Upper lobe of left lung (tissue), 6 donors: Measurements from ENCODE around the gene RFT1. TPM values are rescaled to one million over a fixed set of nuclear protein-coding genes. Genes with fewer than 3 reads are reported as not detected.

Source experiments
- ATAC-seq, 2 donors: fragments of 200-7000 bp; cut with Tn5 transposase; one replicate each; pipeline ENCODE4 v1.9.1; 2022; ENCODE audit warnings: mild to moderate bottlenecking in 2 of 2, moderate library complexity in 2 of 2; ENCODE audit not compliant: low FRiP score in 2 of 2
- DNase-seq, 2 donors: peaks; one replicate each; pipeline ENCODE4 v3.0.0-alpha.2; 2019 to 2020
- H3K27ac ChIP-seq, 4 donors: fragments of 200-600 bp; sonication (generic); one replicate each; pipeline ENCODE4 v1.5.1; 2016 to 2019
- H3K27me3 ChIP-seq, 4 donors: fragments of 200-600 bp; sonication (generic); one replicate each; pipeline ENCODE4 v1.5.1; 2017 to 2019
- H3K36me3 ChIP-seq, 4 donors: fragments of 200-600 bp; sonication (generic); one replicate each; pipeline ENCODE4 v1.5.1; 2016 to 2019
- H3K4me1 ChIP-seq, 4 donors: fragments of 200-600 bp; sonication (generic); one replicate each; pipeline ENCODE4 v1.5.1; 2018 to 2019
- H3K4me3 ChIP-seq, 4 donors: fragments of 200-600 bp; sonication (generic); one replicate each; pipeline ENCODE4 v1.5.1; 2017 to 2019; ENCODE audit warnings: mild to moderate bottlenecking in 2 of 4, moderate library complexity in 1 of 4
- H3K9me3 ChIP-seq, 4 donors: fragments of 200-600 bp; sonication (generic); one replicate each; pipeline ENCODE4 v1.5.1; 2018 to 2019
- CTCF ChIP-seq, 6 experiments: fragments of 450-650 bp in 4 of 6; fragments of 200-600 bp in 2 of 6; sonication (generic) in 2 of 6; IDR thresholded peaks; one replicate each; pipeline ENCODE4 v1.5.1; 2016 to 2019; ENCODE audit warnings: antibody characterized with exemption in 6 of 6
- EP300 ChIP-seq, 4 donors: sonication (generic); formaldehyde crosslinking; IDR thresholded peaks; one replicate each; pipeline ENCODE4 v1.5.1; 2017; ENCODE audit warnings: antibody characterized with exemption in 4 of 4, control low read depth in 2 of 4
- POLR2A ChIP-seq, 4 donors: fragments of 450-650 bp; IDR thresholded peaks; one replicate each; pipeline ENCODE4 v1.5.1; 2016 to 2017; ENCODE audit warnings: antibody characterized with exemption in 4 of 4, mild to moderate bottlenecking in 2 of 4
- POLR2AphosphoS5 ChIP-seq, 2 donors: sonication (generic); formaldehyde crosslinking; IDR thresholded peaks; one replicate each; pipeline ENCODE4 v1.5.1; 2017; ENCODE audit warnings: antibody characterized with exemption in 2 of 2
- WGBS, 2 donors: methylation state at CpG; one replicate each; pipeline ENCODE4 v1.1.5; 2017 to 2018; 5-methylcytosine and 5-hydroxymethylcytosine counted together
- total RNA-seq, 6 donors: library from RNA; depleted of rRNA in 4 of 6; stranded (reverse); fragments of >200 nt in 4 of 6; gene quantifications; one replicate each; pipeline versions ENCODE4 v1.1.0 to v1.2.1, GENCODE V29; 2016 to 2021
- donor health status: DM: no; HTN: no; CAD: no; lungs with moderate emphysema.
- donor health status: DM: no; HTN: yes; CAD: no; lungs with severe emphysema.

The RFT1 gene
- total RNA-seq, 6 donors from 2014 or later: 5.1 to 19.9 (median 12.8) TPM

GRCh38 chr3:53157974-53158580, 27.8 kb upstream of the RFT1 start:
- 60 to 66% methylated on average over 3 of the region's 3 CpGs for WGBS, 2 donors
- no peak for DNase-seq
- no peak for ATAC-seq
- no peaks in the 10 kb centered on the region for H3K9me3 ChIP-seq
- no peaks in the 10 kb centered on the region for H3K36me3 ChIP-seq
- H3K4me1 ChIP-seq: peaks cover 15 to 84% (median 65%) of the 10 kb centered on the region in 4 donors
- H3K27ac ChIP-seq: peak overlapping the region in 2 of 4 donors; percentile 8 to 99
- no peak overlapping the region for H3K4me3 ChIP-seq
- TF ChIP-seq POLR2AphosphoS5 (IDR thresholded peaks at IDR 0.05) (no peak), EP300 (IDR thresholded peaks at IDR 0.05) (no peak), CTCF (IDR thresholded peaks at IDR 0.05) (no peak), POLR2A (IDR thresholded peaks at IDR 0.05) (no peak)
- no peaks in the 10 kb centered on the region for H3K27me3 ChIP-seq

GRCh38 chr3:53156368-53156834, 26.2 kb upstream of the RFT1 start:
- Histone ChIP-seq H3K27ac (peak overlapping the region; percentile 10 to 99 (median 49)), H3K9me3 (no peaks in the 10 kb centered on the region), H3K27me3 (no peaks in the 10 kb centered on the region), H3K4me3 (peak overlapping the region in 2 of 4 donors; percentile 23 to 27), H3K36me3 (no peaks in the 10 kb centered on the region), H3K4me1 (peaks cover 15 to 83% (median 65%) of the 10 kb centered on the region in 4 donors)
- TF ChIP-seq POLR2AphosphoS5 (IDR thresholded peaks at IDR 0.05) (peak in 1 of 2 donors; percentile 14), EP300 (IDR thresholded peaks at IDR 0.05) (no peak), CTCF (IDR thresholded peaks at IDR 0.05) (no peak), POLR2A (IDR thresholded peaks at IDR 0.05) (peak in 2 of 4 donors; percentile 22 to 71)
- DNase-seq (peak in 1 of 2 donors; percentile 88), ATAC-seq (no peak)
- WGBS, 2 donors: 6 to 27% methylated on average over 5 to 31 of the region's 36 CpGs

GRCh38 chr3:53155760-53156159, 25.5 kb upstream of the RFT1 start:
- DNase-seq: peak in 1 of 2 donors; percentile 91
- H3K27ac ChIP-seq: peak overlapping the region; percentile 61 to 99 (median 69)
- peak; percentile 6 to 88 for ATAC-seq

GRCh38 chr3:53154881-53155285, 24.6 kb upstream of the RFT1 start:
- 50 to 60% methylated on average over 1 to 4 of the region's 4 CpGs for WGBS, 2 donors
- ATAC-seq (peak in 1 of 2 donors; percentile 63), DNase-seq (peak in 1 of 2 donors; percentile 70)
- Histone ChIP-seq H3K36me3 (no peaks in the 10 kb centered on the region), H3K9me3 (no peaks in the 10 kb centered on the region), H3K27me3 (no peaks in the 10 kb centered on the region), H3K4me3 (no peak overlapping the region), H3K27ac (peak overlapping the region; percentile 61 to 99 (median 69)), H3K4me1 (peaks cover 13 to 89% (median 72%) of the 10 kb centered on the region in 4 donors)
- TF ChIP-seq POLR2AphosphoS5 (IDR thresholded peaks at IDR 0.05) (peak in 1 of 2 donors; percentile 36), EP300 (IDR thresholded peaks at IDR 0.05) (peak in 1 of 4 donors; percentile 39), CTCF (IDR thresholded peaks at IDR 0.05) (no peak), POLR2A (IDR thresholded peaks at IDR 0.05) (peak in 1 of 4 donors; percentile 21)

More at GRCh38 chr3:53155760-53156159, 25.5 kb upstream of the RFT1 start:
- peak in 2 of 4 donors; percentile 30 to 95 for TF ChIP-seq EP300 (IDR thresholded peaks at IDR 0.05)
- TF ChIP-seq POLR2AphosphoS5 (IDR thresholded peaks at IDR 0.05): peak; percentile 73 to 83
- peak in 1 of 4 donors; percentile 2 for TF ChIP-seq POLR2A (IDR thresholded peaks at IDR 0.05)
- TF ChIP-seq CTCF (IDR thresholded peaks at IDR 0.05): no peak
- Histone ChIP-seq H3K9me3 (no peaks in the 10 kb centered on the region), H3K36me3 (no peaks in the 10 kb centered on the region), H3K4me3 (peak overlapping the region in 1 of 4 donors; percentile 23), H3K27me3 (no peaks in the 10 kb centered on the region), H3K4me1 (peaks cover 15 to 89% (median 71%) of the 10 kb centered on the region in 4 donors)
- WGBS, 2 donors: 59 to 74% methylated on average over 6 of the region's 6 CpGs
